Tibial nerve (tissue), 4 donors: ENCODE measurements around the gene DGKD. TPM values are rescaled to one million over a fixed set of nuclear protein-coding genes. Genes with fewer than 3 reads are reported as not detected.

Experiments used
- DNase-seq, 2 donors: peaks; one replicate each; pipeline ENCODE4 v3.0.0-alpha.2; 2019; ENCODE audit warnings: low spot score in 2 of 2
- H3K27ac ChIP-seq, 4 donors: fragments of 200-600 bp; sonication (generic) in 3 of 4; one replicate each; pipeline ENCODE4 v1.5.1; 2017 to 2019; ENCODE audit warnings: mild to moderate bottlenecking in 1 of 4
- H3K27me3 ChIP-seq, 2 donors: fragments of 200-600 bp; sonication (generic) in 1 of 2; one replicate each; pipeline versions ENCODE4 v1.5.1 to v1.6.0; 2017 to 2019
- H3K36me3 ChIP-seq, 3 donors: fragments of 200-600 bp; sonication (generic); one replicate each; pipeline ENCODE4 v1.5.1; 2018 to 2019
- H3K4me1 ChIP-seq, 4 donors: fragments of 200-600 bp; sonication (generic) in 3 of 4; one replicate each; pipeline ENCODE4 v1.5.1; 2017 to 2019
- H3K4me3 ChIP-seq, 4 donors: fragments of 200-600 bp; sonication (generic) in 3 of 4; one replicate each; pipeline ENCODE4 v1.5.1; 2017 to 2019; ENCODE audit warnings: mild to moderate bottlenecking in 1 of 4, moderate library complexity in 1 of 4
- H3K9me3 ChIP-seq, 4 donors: fragments of 200-600 bp; sonication (generic) in 3 of 4; one replicate each; pipeline ENCODE4 v1.5.1; 2017 to 2019
- EP300 ChIP-seq, 2 donors: sonication (generic); formaldehyde crosslinking; IDR thresholded peaks; one replicate each; pipeline ENCODE4 v1.6.1; 2017; ENCODE audit warnings: antibody characterized with exemption in 2 of 2, mild to moderate bottlenecking in 1 of 2
- POLR2A ChIP-seq, 2 donors: fragments of 450-650 bp; IDR thresholded peaks; one replicate each; pipeline ENCODE4 v1.6.1; 2017; ENCODE audit warnings: antibody characterized with exemption in 2 of 2, mild to moderate bottlenecking in 2 of 2, moderate library complexity in 2 of 2
- WGBS, 2 donors: methylation state at CpG; one replicate each; pipeline ENCODE4 v1.1.5; 2018; 5-methylcytosine and 5-hydroxymethylcytosine counted together
- total RNA-seq, 4 donors: library from RNA; depleted of rRNA; stranded (reverse); fragments of >200 nt; gene quantifications; one replicate each; pipeline ENCODE4 v1.1.0, GENCODE V29; 2016
- TF ChIP-seq, protein P1 (sequence below), 5 experiments: fragments of 200-600 bp in 3 of 5; fragments of 450-650 bp in 2 of 5; sonication (generic) in 3 of 5; IDR thresholded peaks; one replicate each; pipeline ENCODE4 v1.5.1; 2016 to 2019; ENCODE audit warnings: antibody characterized with exemption in 5 of 5, mild to moderate bottlenecking in 3 of 5, moderate library complexity in 2 of 5

The DGKD gene
- total RNA-seq, 4 donors from 2014 or later: 6.5 to 11.7 (median 7.4) TPM

- TF ChIP-seq, protein P1, sequence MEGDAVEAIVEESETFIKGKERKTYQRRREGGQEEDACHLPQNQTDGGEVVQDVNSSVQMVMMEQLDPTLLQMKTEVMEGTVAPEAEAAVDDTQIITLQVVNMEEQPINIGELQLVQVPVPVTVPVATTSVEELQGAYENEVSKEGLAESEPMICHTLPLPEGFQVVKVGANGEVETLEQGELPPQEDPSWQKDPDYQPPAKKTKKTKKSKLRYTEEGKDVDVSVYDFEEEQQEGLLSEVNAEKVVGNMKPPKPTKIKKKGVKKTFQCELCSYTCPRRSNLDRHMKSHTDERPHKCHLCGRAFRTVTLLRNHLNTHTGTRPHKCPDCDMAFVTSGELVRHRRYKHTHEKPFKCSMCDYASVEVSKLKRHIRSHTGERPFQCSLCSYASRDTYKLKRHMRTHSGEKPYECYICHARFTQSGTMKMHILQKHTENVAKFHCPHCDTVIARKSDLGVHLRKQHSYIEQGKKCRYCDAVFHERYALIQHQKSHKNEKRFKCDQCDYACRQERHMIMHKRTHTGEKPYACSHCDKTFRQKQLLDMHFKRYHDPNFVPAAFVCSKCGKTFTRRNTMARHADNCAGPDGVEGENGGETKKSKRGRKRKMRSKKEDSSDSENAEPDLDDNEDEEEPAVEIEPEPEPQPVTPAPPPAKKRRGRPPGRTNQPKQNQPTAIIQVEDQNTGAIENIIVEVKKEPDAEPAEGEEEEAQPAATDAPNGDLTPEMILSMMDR (IDR thresholded peaks at IDR 0.05): no peak
- TF ChIP-seq EP300 (IDR thresholded peaks at IDR 0.05) (no peak), POLR2A (IDR thresholded peaks at IDR 0.05) (no peak)
- WGBS, 2 donors: 95% methylated on average over 8 of the region's 8 CpGs
- peak in 1 of 2 donors; percentile 2 for DNase-seq
- Histone ChIP-seq H3K27me3 (no peaks in the 10 kb centered on the region), H3K4me1 (no peaks in the 10 kb centered on the region), H3K4me3 (no peak overlapping the region), H3K9me3 (no peaks in the 10 kb centered on the region), H3K27ac (no peak overlapping the region), H3K36me3 (peaks cover 4 to 96% (median 39%) of the 10 kb centered on the region in 3 donors)
Measured at GRCh38 chr2:233453916-233454315, 99.6 kb downstream of the DGKD start.

GRCh38 chr2:233455006-233455405 lies 100.7 kb downstream of the DGKD start:
- WGBS, 2 donors: 89 to 94% methylated on average over 11 of the region's 11 CpGs
- Histone ChIP-seq H3K27ac (no peak overlapping the region), H3K4me3 (no peak overlapping the region), H3K27me3 (no peaks in the 10 kb centered on the region), H3K36me3 (peaks cover 4 to 96% (median 30%) of the 10 kb centered on the region in 3 donors), H3K9me3 (no peaks in the 10 kb centered on the region), H3K4me1 (no peaks in the 10 kb centered on the region)
- TF ChIP-seq POLR2A (IDR thresholded peaks at IDR 0.05) (no peak), EP300 (IDR thresholded peaks at IDR 0.05) (no peak)
- TF ChIP-seq, protein P1 (IDR thresholded peaks at IDR 0.05): no peak
- peak in 1 of 2 donors; percentile 3 for DNase-seq

- Histone ChIP-seq H3K36me3 (peaks cover 4 to 96% (median 25%) of the 10 kb centered on the region in 3 donors), H3K4me3 (no peak overlapping the region), H3K27me3 (no peaks in the 10 kb centered on the region), H3K27ac (no peak overlapping the region), H3K4me1 (no peaks in the 10 kb centered on the region), H3K9me3 (no peaks in the 10 kb centered on the region)
- 94 to 95% methylated on average over 7 of the region's 7 CpGs for whole genome bisulfite sequencing, 2 donors
- no peak for TF ChIP-seq POLR2A (IDR thresholded peaks at IDR 0.05)
- TF ChIP-seq, protein P1 (IDR thresholded peaks at IDR 0.05): no peak
- no peak for TF ChIP-seq EP300 (IDR thresholded peaks at IDR 0.05)
- DNase-seq: no peak
Measured at GRCh38 chr2:233455491-233455890, 101.2 kb downstream of the DGKD start.

- Histone ChIP-seq H3K4me3 (no peak overlapping the region), H3K4me1 (no peaks in the 10 kb centered on the region), H3K27ac (no peak overlapping the region), H3K9me3 (no peaks in the 10 kb centered on the region), H3K27me3 (no peaks in the 10 kb centered on the region), H3K36me3 (peaks cover 4 to 95% (median 21%) of the 10 kb centered on the region in 3 donors)
- TF ChIP-seq, protein P1 (IDR thresholded peaks at IDR 0.05): no peak
- TF ChIP-seq EP300 (IDR thresholded peaks at IDR 0.05) (no peak), POLR2A (IDR thresholded peaks at IDR 0.05) (no peak)
- WGBS, 2 donors: 92 to 94% methylated on average over 11 of the region's 11 CpGs
- no peak for DNase-seq
Measured at GRCh38 chr2:233456111-233456510, 101.8 kb downstream of the DGKD start.

DNA sequence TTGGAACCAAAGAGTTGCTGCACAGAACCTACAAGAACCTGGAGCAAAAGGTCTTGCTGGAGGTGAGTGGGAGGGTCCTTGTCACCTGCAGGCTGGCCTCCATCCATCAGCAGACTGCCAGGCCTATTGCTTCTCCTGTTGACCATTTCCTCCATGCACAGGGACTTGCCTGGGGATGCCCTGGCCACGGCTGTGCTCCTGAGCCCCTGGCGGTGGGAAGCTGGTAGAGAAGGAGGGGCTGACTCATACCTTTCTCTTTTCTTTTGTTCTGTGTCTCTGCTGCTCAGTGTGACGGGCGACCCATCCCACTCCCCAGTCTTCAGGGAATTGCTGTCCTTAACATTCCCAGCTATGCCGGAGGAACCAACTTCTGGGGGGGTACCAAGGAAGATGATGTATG lies 102.6 kb downstream of the DGKD start:
- Histone ChIP-seq H3K4me3 (no peak overlapping the region), H3K36me3 (peaks cover 4 to 95% (median 21%) of the 10 kb centered on the region in 3 donors), H3K27ac (no peak overlapping the region), H3K9me3 (no peaks in the 10 kb centered on the region), H3K4me1 (no peaks in the 10 kb centered on the region), H3K27me3 (no peaks in the 10 kb centered on the region)
- TF ChIP-seq EP300 (IDR thresholded peaks at IDR 0.05): no peak
- no peak for TF ChIP-seq POLR2A (IDR thresholded peaks at IDR 0.05)
- TF ChIP-seq, protein P1 (IDR thresholded peaks at IDR 0.05): no peak
- WGBS, 2 donors: 88 to 92% methylated on average over 5 of the region's 5 CpGs
- no peak for DNase-seq
